B cell (primary cell): ENCODE measurements around the gene RRAD.

Experiments used
- CTCF ChIP-seq: fragments of 200-600 bp; IDR thresholded peaks from one replicate; pipeline ENCODE4 v1.8.0; 2022; ENCODE audit warnings: antibody characterized with exemption, mild to moderate bottlenecking
- EZH2 ChIP-seq: IDR thresholded peaks from 2 replicates; pipeline ENCODE4 v1.6.1; 2012; ENCODE audit warnings: borderline replicate concordance, low read depth, mild to moderate bottlenecking, moderate library complexity, low read length; ENCODE audit not compliant: insufficient read depth, poor library complexity, severe bottlenecking

- TF ChIP-seq CTCF (no peak), EZH2 (no peak)
Observed at GRCh38 chr16:66927918-66928649, 2.7 kb upstream of the RRAD start.
